Adrenal gland (tissue), 5 donors: ENCODE data around the gene CLEC3B.
"Not testable (repeated sequence)": the region's sequence is repeated elsewhere in the genome, so short reads cannot be mapped to it uniquely, and the experiment has no call there.

Experiments used
- POLR2A ChIP-seq, 2 donors: fragments of 450-650 bp; IDR thresholded peaks; one replicate each; pipeline ENCODE4 v1.6.1; 2017; ENCODE audit warnings: antibody characterized with exemption in 2 of 2, mild to moderate bottlenecking in 2 of 2, moderate library complexity in 1 of 2
- TF ChIP-seq, protein P1 (sequence below), 6 experiments: fragments of 450-650 bp in 4 of 6; fragments of 200-600 bp in 2 of 6; sonication (generic) in 1 of 6; IDR thresholded peaks; 1 replicate in 5 of 6; 2 replicates in 1 of 6; pipeline versions ENCODE4 v1.5.1 to v1.8.0; 2016 to 2021; ENCODE audit warnings: antibody characterized with exemption in 6 of 6, mild to moderate bottlenecking in 2 of 6, moderate library complexity in 1 of 6
- donor health status: DM: no; HTN: no; CAD: no.

DNA sequence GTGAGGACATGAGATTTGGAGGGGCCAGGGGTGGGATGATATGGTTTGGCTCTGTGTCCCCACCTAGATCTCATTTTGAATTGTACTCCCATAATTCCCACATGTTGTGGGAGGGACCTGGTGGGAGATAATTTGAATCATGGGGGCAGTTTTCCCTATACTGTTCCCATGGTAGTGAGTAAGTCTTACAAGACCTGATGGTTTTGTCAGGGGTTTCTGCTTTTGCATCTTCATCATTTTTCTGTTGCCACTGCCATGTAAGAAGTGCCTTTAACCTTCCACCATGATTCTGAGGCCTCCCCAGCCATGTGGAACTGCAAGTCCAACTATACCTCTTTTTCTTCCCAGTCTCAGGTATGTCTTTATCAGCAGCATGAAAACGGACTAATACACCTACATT, 52.2 kb downstream of the CLEC3B start:
- TF ChIP-seq POLR2A (IDR thresholded peaks at IDR 0.05) = not testable (repeated sequence)
- TF ChIP-seq, protein P1, sequence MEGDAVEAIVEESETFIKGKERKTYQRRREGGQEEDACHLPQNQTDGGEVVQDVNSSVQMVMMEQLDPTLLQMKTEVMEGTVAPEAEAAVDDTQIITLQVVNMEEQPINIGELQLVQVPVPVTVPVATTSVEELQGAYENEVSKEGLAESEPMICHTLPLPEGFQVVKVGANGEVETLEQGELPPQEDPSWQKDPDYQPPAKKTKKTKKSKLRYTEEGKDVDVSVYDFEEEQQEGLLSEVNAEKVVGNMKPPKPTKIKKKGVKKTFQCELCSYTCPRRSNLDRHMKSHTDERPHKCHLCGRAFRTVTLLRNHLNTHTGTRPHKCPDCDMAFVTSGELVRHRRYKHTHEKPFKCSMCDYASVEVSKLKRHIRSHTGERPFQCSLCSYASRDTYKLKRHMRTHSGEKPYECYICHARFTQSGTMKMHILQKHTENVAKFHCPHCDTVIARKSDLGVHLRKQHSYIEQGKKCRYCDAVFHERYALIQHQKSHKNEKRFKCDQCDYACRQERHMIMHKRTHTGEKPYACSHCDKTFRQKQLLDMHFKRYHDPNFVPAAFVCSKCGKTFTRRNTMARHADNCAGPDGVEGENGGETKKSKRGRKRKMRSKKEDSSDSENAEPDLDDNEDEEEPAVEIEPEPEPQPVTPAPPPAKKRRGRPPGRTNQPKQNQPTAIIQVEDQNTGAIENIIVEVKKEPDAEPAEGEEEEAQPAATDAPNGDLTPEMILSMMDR (IDR thresholded peaks at IDR 0.05) = not testable (repeated sequence)
